Loucy (cell line): Measurements from ENCODE around the gene MMP2.

ENCODE experiments used
- H2AFZ ChIP-seq: fragments of 200-600 bp; sonication (generic); 2 replicates; pipeline ENCODE4 v1.6.0; 2016; ENCODE audit warnings: antibody characterized with exemption, mild to moderate bottlenecking, low read length, moderate library complexity
- H3F3A ChIP-seq: fragments of 200-600 bp; 2 replicates; pipeline ENCODE4 v1.6.0; 2016; ENCODE audit warnings: antibody characterized with exemption, low read depth, mild to moderate bottlenecking
- H3K27me3 ChIP-seq: fragments of 200-600 bp; sonication (generic); 2 replicates; pipeline ENCODE4 v1.6.1; 2014; ENCODE audit warnings: low read length, mild to moderate bottlenecking; ENCODE audit not compliant: insufficient read depth, poor library complexity, severe bottlenecking
- H3K36me3 ChIP-seq: fragments of 200-600 bp; sonication (generic); 2 replicates; pipeline ENCODE4 v1.6.1; 2016; ENCODE audit warnings: low read length; ENCODE audit not compliant: insufficient read depth
- H3K4me1 ChIP-seq: fragments of 200-600 bp; sonication (generic); 2 replicates; pipeline ENCODE4 v1.5.1; 2014; ENCODE audit warnings: low read length, mild to moderate bottlenecking; ENCODE audit not compliant: insufficient read depth, poor library complexity, severe bottlenecking
- H3K4me2 ChIP-seq: fragments of 200-600 bp; sonication (generic); 2 replicates; pipeline ENCODE4 v1.6.0; 2014; ENCODE audit warnings: antibody characterized with exemption, low read length, low read depth, mild to moderate bottlenecking; ENCODE audit not compliant: poor library complexity, severe bottlenecking
- H3K4me3 ChIP-seq: fragments of 200-600 bp; sonication (generic); 2 replicates; pipeline ENCODE4 v1.5.1; 2014; ENCODE audit warnings: low read length, mild to moderate bottlenecking, mixed read lengths; ENCODE audit not compliant: poor library complexity, severe bottlenecking
- H3K79me2 ChIP-seq: fragments of 200-600 bp; sonication (generic); 2 replicates; pipeline ENCODE4 v1.6.1; 2014; ENCODE audit warnings: low read length; ENCODE audit not compliant: insufficient read depth
- H3K9ac ChIP-seq: fragments of 200-600 bp; sonication (generic); 2 replicates; pipeline ENCODE4 v1.6.0; 2014; ENCODE audit warnings: mild to moderate bottlenecking, low read depth, low read length, moderate library complexity; ENCODE audit not compliant: poor library complexity, severe bottlenecking
- H3K9me2 ChIP-seq: fragments of 200-600 bp; sonication (generic); replicated peaks from 2 replicates; pipeline ENCODE4 v1.6.1; 2016; ENCODE audit warnings: low read depth, low read length, mixed read lengths
- H3K9me3 ChIP-seq: fragments of 200-600 bp; sonication (generic); 2 replicates; pipeline ENCODE4 v1.6.1; 2014; ENCODE audit warnings: mild to moderate bottlenecking, antibody characterized with exemption, low read length, low read depth; ENCODE audit not compliant: insufficient read depth
- H4K20me1 ChIP-seq: fragments of 200-600 bp; sonication (generic); 2 replicates; pipeline ENCODE4 v1.6.0; 2014; ENCODE audit warnings: antibody characterized with exemption, low read length, mild to moderate bottlenecking; ENCODE audit not compliant: insufficient read depth, poor library complexity, severe bottlenecking
- EZH2phosphoT487 ChIP-seq: fragments of 200-600 bp; IDR thresholded peaks from 2 replicates; pipeline ENCODE4 v1.6.1; 2018; ENCODE audit warnings: antibody characterized with exemption, mild to moderate bottlenecking, moderate library complexity, borderline replicate concordance
- TF ChIP-seq, protein P1 (sequence below): fragments of 200-600 bp; sonication (generic); conservative IDR thresholded peaks from 2 replicates; pipeline ENCODE4 v1.5.1; 2014; ENCODE audit warnings: mild to moderate bottlenecking, antibody characterized with exemption, low read length

The MMP2 gene

DNA sequence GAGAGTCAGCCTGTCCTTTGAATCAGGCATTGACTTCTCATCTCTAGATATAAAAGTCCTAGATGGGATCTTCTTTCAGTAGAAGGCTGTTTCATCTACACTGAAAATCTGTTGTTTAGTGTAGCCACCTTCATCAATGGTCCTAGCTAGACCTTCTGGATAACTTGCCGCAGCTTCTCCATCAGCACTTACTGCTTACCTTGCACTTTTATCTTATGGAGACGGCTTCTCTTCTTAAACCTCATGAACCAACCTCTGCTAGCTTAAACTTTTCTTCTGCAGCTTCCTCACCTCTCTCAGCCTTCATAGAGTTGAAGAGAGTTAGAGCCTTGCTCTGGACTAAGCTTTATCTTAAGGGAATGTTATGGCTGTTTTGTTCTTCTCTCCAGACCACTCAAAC is 5.4 kb upstream of the MMP2 start:
- no peaks in the 10 kb centered on the region for H4K20me1 ChIP-seq
- H3K4me2 ChIP-seq, result no peak overlapping the region
- H3K4me1 ChIP-seq, result no peaks in the 10 kb centered on the region
- H3K27me3 ChIP-seq, result no peaks in the 10 kb centered on the region
- no peaks in the 10 kb centered on the region for H3K36me3 ChIP-seq
- H3K9me3 ChIP-seq, result no peaks in the 10 kb centered on the region
- no peaks in the 10 kb centered on the region for H3F3A ChIP-seq
- no peaks in the 10 kb centered on the region for H3K9me2 ChIP-seq
- H2AFZ ChIP-seq, result no peak overlapping the region
- H3K4me3 ChIP-seq, result no peak overlapping the region
- no peaks in the 10 kb centered on the region for H3K79me2 ChIP-seq
- TF ChIP-seq, protein P1, sequence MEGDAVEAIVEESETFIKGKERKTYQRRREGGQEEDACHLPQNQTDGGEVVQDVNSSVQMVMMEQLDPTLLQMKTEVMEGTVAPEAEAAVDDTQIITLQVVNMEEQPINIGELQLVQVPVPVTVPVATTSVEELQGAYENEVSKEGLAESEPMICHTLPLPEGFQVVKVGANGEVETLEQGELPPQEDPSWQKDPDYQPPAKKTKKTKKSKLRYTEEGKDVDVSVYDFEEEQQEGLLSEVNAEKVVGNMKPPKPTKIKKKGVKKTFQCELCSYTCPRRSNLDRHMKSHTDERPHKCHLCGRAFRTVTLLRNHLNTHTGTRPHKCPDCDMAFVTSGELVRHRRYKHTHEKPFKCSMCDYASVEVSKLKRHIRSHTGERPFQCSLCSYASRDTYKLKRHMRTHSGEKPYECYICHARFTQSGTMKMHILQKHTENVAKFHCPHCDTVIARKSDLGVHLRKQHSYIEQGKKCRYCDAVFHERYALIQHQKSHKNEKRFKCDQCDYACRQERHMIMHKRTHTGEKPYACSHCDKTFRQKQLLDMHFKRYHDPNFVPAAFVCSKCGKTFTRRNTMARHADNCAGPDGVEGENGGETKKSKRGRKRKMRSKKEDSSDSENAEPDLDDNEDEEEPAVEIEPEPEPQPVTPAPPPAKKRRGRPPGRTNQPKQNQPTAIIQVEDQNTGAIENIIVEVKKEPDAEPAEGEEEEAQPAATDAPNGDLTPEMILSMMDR, result no peak
- H3K9ac ChIP-seq, result no peak overlapping the region

DNA sequence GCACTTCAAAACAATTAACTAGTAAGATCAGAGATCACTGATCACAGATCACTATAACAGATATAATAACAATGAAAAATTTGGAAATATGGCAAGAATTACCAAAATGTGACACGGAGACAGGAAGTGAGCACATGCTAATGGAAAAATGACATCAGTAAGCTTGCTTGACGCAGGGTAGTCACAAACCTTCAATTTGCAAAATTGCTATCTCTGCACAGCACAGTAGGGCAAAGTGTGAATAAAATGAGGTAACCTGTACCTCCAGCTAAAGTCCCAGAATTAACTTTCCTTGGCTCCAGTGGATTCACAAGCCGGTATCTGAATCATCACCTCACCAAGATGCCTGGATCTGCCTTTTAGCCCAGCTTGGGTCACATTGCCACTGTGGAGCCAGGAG is 4.2 kb upstream of the MMP2 start:
- Histone ChIP-seq H3K9me3 (no peaks in the 10 kb centered on the region), H3K27me3 (no peaks in the 10 kb centered on the region), H4K20me1 (no peaks in the 10 kb centered on the region), H3K4me3 (no peak overlapping the region), H3F3A (no peaks in the 10 kb centered on the region), H3K4me1 (no peaks in the 10 kb centered on the region), H3K79me2 (no peaks in the 10 kb centered on the region), H2AFZ (no peak overlapping the region), H3K9me2 (no peaks in the 10 kb centered on the region), H3K36me3 (no peaks in the 10 kb centered on the region), H3K4me2 (no peak overlapping the region), H3K9ac (no peak overlapping the region)
- no peak for TF ChIP-seq EZH2phosphoT487
- TF ChIP-seq, protein P1, result no peak

DNA sequence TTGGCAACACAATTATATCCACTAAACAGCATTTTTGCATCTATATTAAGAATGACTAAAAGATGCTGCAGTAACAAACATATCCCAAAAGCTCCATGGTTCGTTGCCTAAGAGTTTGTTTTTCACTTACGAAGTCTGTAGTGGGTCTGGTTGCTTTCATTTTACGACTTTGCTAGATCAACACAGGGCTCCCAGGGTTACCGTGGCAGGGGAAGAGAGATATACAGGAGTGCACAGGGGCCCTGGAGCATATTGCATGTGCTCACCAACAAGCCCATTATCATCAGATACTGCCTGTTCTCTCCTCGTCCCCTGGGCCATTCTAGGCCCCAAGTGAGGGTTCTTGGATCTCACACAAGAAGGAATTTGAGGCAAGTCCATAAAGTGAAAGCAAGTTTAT is 3.1 kb upstream of the MMP2 start:
- Histone ChIP-seq H3K79me2 (no peaks in the 10 kb centered on the region), H3K9ac (no peak overlapping the region), H3K4me3 (no peak overlapping the region), H3K36me3 (no peaks in the 10 kb centered on the region), H4K20me1 (no peaks in the 10 kb centered on the region), H3K4me2 (no peak overlapping the region), H3K27me3 (no peaks in the 10 kb centered on the region), H3K4me1 (no peaks in the 10 kb centered on the region), H3K9me2 (no peaks in the 10 kb centered on the region), H3F3A (no peaks in the 10 kb centered on the region), H3K9me3 (no peaks in the 10 kb centered on the region), H2AFZ (no peak overlapping the region)
- TF ChIP-seq EZH2phosphoT487, result no peak
- TF ChIP-seq, protein P1, result no peak
